Measurements from ENCODE around the gene CEACAM18.
"Not testable (repeated sequence)": the region's sequence is repeated elsewhere in the genome, so short reads cannot be mapped to it uniquely, and the experiment has no call there.

Gene CEACAM18

GRCh38 chr19:51493776-51494175 is 15.4 kb downstream of the CEACAM18 start:
- no peak for DNase-seq (ENCODE audit: low read depth)

GRCh38 chr19:51497666-51498065 is 19.3 kb downstream of the CEACAM18 start:
- DNase-seq (ENCODE audit: low read depth) = no peak

GRCh38 chr19:51500931-51501330 is 22.6 kb downstream of the CEACAM18 start:
- DNase-seq (ENCODE audit: low read depth) = not testable (repeated sequence)

GRCh38 chr19:51501594-51502263 is 23.4 kb downstream of the CEACAM18 start, which contains the start of gene SIGLEC12:
Gene SIGLEC12 (minus strand): TSS chr19:51501800. CDS start chr19:51501733, 67 bp downstream.
- no peak for DNase-seq (ENCODE audit: low read depth)

GRCh38 chr19:51503286-51503817 is 25.0 kb downstream of the CEACAM18 start:
- no peak for DNase-seq (ENCODE audit: low read depth)

- DNase-seq (ENCODE audit: low read depth) = no peak
Observed at GRCh38 chr19:51503896-51504295, 25.6 kb downstream of the CEACAM18 start.

GRCh38 chr19:51505904-51506303 is 27.6 kb downstream of the CEACAM18 start:
- DNase-seq (ENCODE audit: low read depth) = no peak

- no peak for DNase-seq (ENCODE audit: low read depth)
Observed at GRCh38 chr19:51507192-51507591, 28.9 kb downstream of the CEACAM18 start.

- no peak for DNase-seq (ENCODE audit: low read depth)
Observed at GRCh38 chr19:51507640-51508058, 29.3 kb downstream of the CEACAM18 start.

GRCh38 chr19:51508059-51508733 is 29.9 kb downstream of the CEACAM18 start:
- DNase-seq (ENCODE audit: low read depth) = no peak

GRCh38 chr19:51509823-51510660 is 31.7 kb downstream of the CEACAM18 start:
- no peak for DNase-seq (ENCODE audit: low read depth)

- peak; percentile 4 for DNase-seq (ENCODE audit: low read depth)
Observed at GRCh38 chr19:51511353-51511752, 33.0 kb downstream of the CEACAM18 start.

- no peak for DNase-seq (ENCODE audit: low read depth)
Observed at GRCh38 chr19:51513968-51514367, 35.6 kb downstream of the CEACAM18 start.

- peak; percentile 52 for DNase-seq (ENCODE audit: low read depth)
Observed at GRCh38 chr19:51514866-51515481, 36.6 kb downstream of the CEACAM18 start.

- DNase-seq (ENCODE audit: low read depth) = no peak
Observed at GRCh38 chr19:51520728-51521127, 42.4 kb downstream of the CEACAM18 start.

GRCh38 chr19:51521357-51521756 is 43.0 kb downstream of the CEACAM18 start:
- DNase-seq (ENCODE audit: low read depth) = no peak

- no peak for DNase-seq (ENCODE audit: low read depth)
Observed at GRCh38 chr19:51521781-51522180, 43.4 kb downstream of the CEACAM18 start.

- DNase-seq (ENCODE audit: low read depth) = no peak
Observed at GRCh38 chr19:51524666-51525264, 46.4 kb downstream of the CEACAM18 start.

GRCh38 chr19:51525651-51526050 is 47.3 kb downstream of the CEACAM18 start:
- DNase-seq (ENCODE audit: low read depth) = no peak

GRCh38 chr19:51529301-51529700 is 51.0 kb downstream of the CEACAM18 start:
- no peak for DNase-seq (ENCODE audit: low read depth)

GRCh38 chr19:51530616-51531015 is 52.3 kb downstream of the CEACAM18 start:
- DNase-seq (ENCODE audit: low read depth) = no peak
